ENCODE data around the gene BAIAP2L1.

- no peak for TF ChIP-seq EZH2phosphoT487 (IDR thresholded peaks at IDR 0.05; ENCODE audit: low read length)
- TF ChIP-seq EZH2 (optimal IDR thresholded peaks at IDR 0.05; ENCODE audit: low read depth, low read length) = no peak
- TF ChIP-seq, protein P1, sequence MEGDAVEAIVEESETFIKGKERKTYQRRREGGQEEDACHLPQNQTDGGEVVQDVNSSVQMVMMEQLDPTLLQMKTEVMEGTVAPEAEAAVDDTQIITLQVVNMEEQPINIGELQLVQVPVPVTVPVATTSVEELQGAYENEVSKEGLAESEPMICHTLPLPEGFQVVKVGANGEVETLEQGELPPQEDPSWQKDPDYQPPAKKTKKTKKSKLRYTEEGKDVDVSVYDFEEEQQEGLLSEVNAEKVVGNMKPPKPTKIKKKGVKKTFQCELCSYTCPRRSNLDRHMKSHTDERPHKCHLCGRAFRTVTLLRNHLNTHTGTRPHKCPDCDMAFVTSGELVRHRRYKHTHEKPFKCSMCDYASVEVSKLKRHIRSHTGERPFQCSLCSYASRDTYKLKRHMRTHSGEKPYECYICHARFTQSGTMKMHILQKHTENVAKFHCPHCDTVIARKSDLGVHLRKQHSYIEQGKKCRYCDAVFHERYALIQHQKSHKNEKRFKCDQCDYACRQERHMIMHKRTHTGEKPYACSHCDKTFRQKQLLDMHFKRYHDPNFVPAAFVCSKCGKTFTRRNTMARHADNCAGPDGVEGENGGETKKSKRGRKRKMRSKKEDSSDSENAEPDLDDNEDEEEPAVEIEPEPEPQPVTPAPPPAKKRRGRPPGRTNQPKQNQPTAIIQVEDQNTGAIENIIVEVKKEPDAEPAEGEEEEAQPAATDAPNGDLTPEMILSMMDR (IDR thresholded peaks at IDR 0.05; ENCODE audit: low read length) = no peak
Measured at GRCh38 chr7:98281757-98282606, 118.9 kb downstream of the BAIAP2L1 start.
